Right kidney (tissue), 1 donor: ENCODE data around the gene PLCB4.
"Not testable (repeated sequence)": the region's sequence is repeated elsewhere in the genome, so short reads cannot be mapped to it uniquely, and the experiment has no call there.

Experiments
- DNase-seq: peaks from one replicate; pipeline ENCODE4 v3.0.0-alpha.2; 2016

PLCB4 gene

GRCh38 chr20:9369557-9369956, 300.7 kb downstream of the PLCB4 start:
- DNase-seq = no peak

- no peak for DNase-seq
Measured at GRCh38 chr20:9374072-9374471, 305.2 kb downstream of the PLCB4 start.

GRCh38 chr20:9374480-9374879, 305.6 kb downstream of the PLCB4 start:
- DNase-seq = no peak

GRCh38 chr20:9375221-9375681, 306.4 kb downstream of the PLCB4 start:
- DNase-seq = no peak

GRCh38 chr20:9377007-9377406, 308.1 kb downstream of the PLCB4 start:
- no peak for DNase-seq

- DNase-seq = not testable (repeated sequence)
Measured at GRCh38 chr20:9385345-9386310, 316.7 kb downstream of the PLCB4 start.

GRCh38 chr20:9388160-9388812, 319.4 kb downstream of the PLCB4 start:
- no peak for DNase-seq

GRCh38 chr20:9388813-9389161, 319.9 kb downstream of the PLCB4 start:
- no peak for DNase-seq

- no peak for DNase-seq
Measured at GRCh38 chr20:9389346-9389745, 320.5 kb downstream of the PLCB4 start.

GRCh38 chr20:9390441-9390840, 321.6 kb downstream of the PLCB4 start:
- no peak for DNase-seq

GRCh38 chr20:9392892-9393857, 324.3 kb downstream of the PLCB4 start:
- DNase-seq = peak; percentile 44

- no peak for DNase-seq
Measured at GRCh38 chr20:9395971-9396370, 327.1 kb downstream of the PLCB4 start.

- no peak for DNase-seq
Measured at GRCh38 chr20:9397928-9398327, 329.0 kb downstream of the PLCB4 start.

- no peak for DNase-seq
Measured at GRCh38 chr20:9398882-9399281, 330.0 kb downstream of the PLCB4 start.

- DNase-seq = no peak
Measured at GRCh38 chr20:9399322-9399721, 330.4 kb downstream of the PLCB4 start.

- no peak for DNase-seq
Measured at GRCh38 chr20:9400171-9401025, 331.5 kb downstream of the PLCB4 start.

GRCh38 chr20:9401371-9401770, 332.5 kb downstream of the PLCB4 start:
- no peak for DNase-seq

- DNase-seq = no peak
Measured at GRCh38 chr20:9402141-9402540, 333.3 kb downstream of the PLCB4 start.

- no peak for DNase-seq
Measured at GRCh38 chr20:9402546-9402945, 333.7 kb downstream of the PLCB4 start.

GRCh38 chr20:9403448-9403847, 334.6 kb downstream of the PLCB4 start:
- DNase-seq = no peak

GRCh38 chr20:9407805-9408421, 339.0 kb downstream of the PLCB4 start:
- peak; percentile 46 for DNase-seq
